Measurements from ENCODE around the gene ARFIP1. TPM values are rescaled to one million over a fixed set of nuclear protein-coding genes. Genes with fewer than 3 reads are reported as not detected.
"Not testable (repeated sequence)": the region's sequence is repeated elsewhere in the genome, so short reads cannot be mapped to it uniquely, and the experiment has no call there.

ARFIP1 gene
- polyA plus RNA-seq, 4 donors: 24.6 to 37.8 (median 31.2) TPM

DNA sequence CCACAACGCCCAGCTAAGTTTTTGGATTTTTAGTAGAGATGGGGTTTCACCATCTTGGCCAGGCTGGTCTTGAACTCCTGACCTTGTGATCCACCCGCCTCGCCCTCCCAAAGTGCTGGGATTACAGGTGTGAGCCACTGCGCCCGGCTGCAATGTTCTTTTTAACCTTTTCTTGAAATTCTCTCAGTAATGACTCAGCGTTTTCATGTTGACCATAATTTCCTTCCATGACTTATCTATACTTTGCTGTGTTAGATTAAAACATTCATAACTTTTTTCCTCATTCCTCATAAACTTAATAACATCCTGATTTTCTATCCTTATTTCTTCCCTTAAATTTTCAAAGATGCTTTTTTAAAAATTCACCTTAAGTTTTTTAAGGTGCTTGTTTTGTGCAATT lies 118.4 kb downstream of the ARFIP1 start:
- not testable (repeated sequence) for H3K4me3 ChIP-seq (ENCODE audit: low read depth in 1 of 3, low read length in 3 of 3); H3K4me1 ChIP-seq (ENCODE audit: control insufficient read depth in 3 of 3, insufficient read depth in 2 of 3, low read depth in 1 of 3, low read length in 2 of 3); FAIRE-seq; H3K9me3 ChIP-seq (ENCODE audit: control insufficient read depth in 2 of 2, insufficient read depth in 1 of 2, low read depth in 1 of 2, low read length in 1 of 2); H3K36me3 ChIP-seq (ENCODE audit: control insufficient read depth in 3 of 3, insufficient read depth in 2 of 3, low read depth in 1 of 3, low read length in 3 of 3); DNase-seq; H3K27ac ChIP-seq (ENCODE audit: low read depth in 1 of 3, low read length in 2 of 3); H3K27me3 ChIP-seq (ENCODE audit: control insufficient read depth in 3 of 3, insufficient read depth in 3 of 3, low read length in 3 of 3)
- WGBS, 3 donors: 91 to 96% (median 93%) methylated on average over 6 of the region's 6 CpGs

DNA sequence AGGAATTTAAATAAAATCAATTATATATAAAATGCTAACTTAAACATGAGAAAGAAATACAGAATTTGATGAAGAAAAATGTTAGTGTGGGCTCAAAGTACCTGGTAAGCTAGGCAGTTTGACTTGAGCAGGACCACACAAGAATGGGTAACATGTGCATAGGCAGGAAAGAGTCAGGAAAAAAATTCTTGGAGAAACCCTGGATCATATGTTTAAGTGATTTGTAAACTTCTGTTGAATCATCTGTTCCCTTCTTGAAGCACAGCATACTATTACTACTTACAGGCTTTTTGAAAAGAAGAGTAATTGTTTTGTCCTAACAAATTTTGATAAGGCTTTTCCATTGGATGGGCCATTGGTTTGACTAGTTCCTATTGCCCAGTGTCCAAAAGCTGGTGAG lies 118.9 kb downstream of the ARFIP1 start:
- Histone ChIP-seq H3K4me3 (ENCODE audit: low read depth in 1 of 3, low read length in 3 of 3) (no peak overlapping the region), H3K9me3 (ENCODE audit: control insufficient read depth in 2 of 2, insufficient read depth in 1 of 2, low read depth in 1 of 2, low read length in 1 of 2) (no peaks in the 10 kb centered on the region), H3K27ac (ENCODE audit: low read depth in 1 of 3, low read length in 2 of 3) (no peak overlapping the region), H3K27me3 (ENCODE audit: control insufficient read depth in 3 of 3, insufficient read depth in 3 of 3, low read length in 3 of 3) (no peaks in the 10 kb centered on the region), H3K36me3 (ENCODE audit: control insufficient read depth in 3 of 3, insufficient read depth in 2 of 3, low read depth in 1 of 3, low read length in 3 of 3) (peaks cover 0 to 6% (median 1%) of the 10 kb centered on the region in 3 donors), H3K4me1 (ENCODE audit: control insufficient read depth in 3 of 3, insufficient read depth in 2 of 3, low read depth in 1 of 3, low read length in 2 of 3) (no peaks in the 10 kb centered on the region)
- FAIRE-seq (no peak), DNase-seq (no peak)

DNA sequence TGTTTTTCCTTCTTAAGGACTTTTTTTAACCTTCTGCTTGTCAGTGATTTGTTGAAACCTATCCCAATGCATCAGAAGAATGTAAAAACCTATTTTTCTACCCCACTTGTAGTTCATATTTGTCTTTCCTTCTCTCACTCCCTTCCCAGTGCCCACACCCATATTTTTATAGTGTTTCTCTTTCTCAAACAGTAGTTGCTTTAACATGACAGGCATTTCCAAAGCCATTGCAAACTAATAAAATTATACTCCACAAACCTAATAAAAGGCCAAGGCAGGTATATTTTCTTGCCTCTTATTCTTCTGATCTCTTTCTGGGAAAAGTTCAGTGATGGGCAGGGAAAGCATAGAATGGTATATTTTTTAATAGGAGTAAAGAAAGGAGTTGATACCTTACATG lies 120.6 kb downstream of the ARFIP1 start:
- H3K27ac ChIP-seq (ENCODE audit: low read depth in 1 of 3, low read length in 2 of 3): no peak overlapping the region
- no peak for FAIRE-seq
- no peak for DNase-seq

DNA sequence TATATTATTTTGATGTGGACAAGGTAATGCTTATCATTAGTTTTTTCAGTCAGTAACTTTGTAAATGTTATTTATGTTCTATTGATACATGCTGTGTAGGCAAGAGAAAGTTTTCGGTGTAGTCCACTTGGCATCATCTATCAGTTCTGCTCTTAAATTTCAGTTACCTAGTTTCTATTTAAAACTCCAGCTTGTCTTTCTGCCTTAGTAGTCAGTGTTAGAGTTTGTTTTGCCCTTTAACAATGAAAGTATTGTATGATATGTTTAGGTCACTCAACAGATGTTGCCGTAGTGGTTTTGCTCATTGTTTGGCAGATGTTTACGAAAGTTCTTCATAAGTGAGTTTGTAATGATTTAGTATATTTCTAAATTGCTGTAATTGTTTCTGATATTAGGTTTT lies 121.5 kb downstream of the ARFIP1 start:
- DNase-seq (no peak), FAIRE-seq (no peak)
- Histone ChIP-seq H3K9me3 (ENCODE audit: control insufficient read depth in 2 of 2, insufficient read depth in 1 of 2, low read depth in 1 of 2, low read length in 1 of 2) (no peaks in the 10 kb centered on the region), H3K4me3 (ENCODE audit: low read depth in 1 of 3, low read length in 3 of 3) (no peak overlapping the region), H3K27ac (ENCODE audit: low read depth in 1 of 3, low read length in 2 of 3) (no peak overlapping the region), H3K36me3 (ENCODE audit: control insufficient read depth in 3 of 3, insufficient read depth in 2 of 3, low read depth in 1 of 3, low read length in 3 of 3) (peaks cover 0 to 7% (median 3%) of the 10 kb centered on the region in 3 donors), H3K27me3 (ENCODE audit: control insufficient read depth in 3 of 3, insufficient read depth in 3 of 3, low read length in 3 of 3) (no peaks in the 10 kb centered on the region), H3K4me1 (ENCODE audit: control insufficient read depth in 3 of 3, insufficient read depth in 2 of 3, low read depth in 1 of 3, low read length in 2 of 3) (no peaks in the 10 kb centered on the region)
- 90 to 95% (median 92%) methylated on average over 3 of the region's 3 CpGs for WGBS, 3 donors

More for the DNA sequence above, 120.6 kb downstream of the ARFIP1 start:
- Histone ChIP-seq H3K27me3 (ENCODE audit: control insufficient read depth in 3 of 3, insufficient read depth in 3 of 3, low read length in 3 of 3) (no peaks in the 10 kb centered on the region), H3K4me1 (ENCODE audit: control insufficient read depth in 3 of 3, insufficient read depth in 2 of 3, low read depth in 1 of 3, low read length in 2 of 3) (no peaks in the 10 kb centered on the region), H3K9me3 (ENCODE audit: control insufficient read depth in 2 of 2, insufficient read depth in 1 of 2, low read depth in 1 of 2, low read length in 1 of 2) (no peaks in the 10 kb centered on the region), H3K36me3 (ENCODE audit: control insufficient read depth in 3 of 3, insufficient read depth in 2 of 3, low read depth in 1 of 3, low read length in 3 of 3) (peaks cover 0 to 7% (median 3%) of the 10 kb centered on the region in 3 donors), H3K4me3 (ENCODE audit: low read depth in 1 of 3, low read length in 3 of 3) (no peak overlapping the region)

DNA sequence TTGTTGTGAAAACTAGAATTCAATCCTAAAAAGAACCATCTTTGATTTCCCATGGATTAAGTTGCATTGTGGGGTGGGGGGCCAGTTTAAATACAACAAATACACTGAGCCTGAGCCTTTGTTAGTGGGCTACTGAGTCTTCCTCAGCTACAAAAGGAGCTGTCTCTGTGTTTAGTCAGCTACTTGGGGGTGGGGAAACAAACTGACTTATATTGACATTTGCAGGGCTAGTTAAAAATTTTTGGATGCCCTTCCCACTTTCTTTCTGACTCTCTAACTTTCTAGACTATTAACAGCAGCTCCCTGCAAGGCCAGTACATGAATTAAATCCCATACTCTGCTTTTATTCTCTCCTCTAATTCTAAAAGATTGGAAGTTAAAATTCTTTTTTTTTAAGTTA lies 123.9 kb downstream of the ARFIP1 start:
- Histone ChIP-seq H3K36me3 (ENCODE audit: control insufficient read depth in 3 of 3, insufficient read depth in 2 of 3, low read depth in 1 of 3, low read length in 3 of 3) (peaks cover 0 to 9% (median 3%) of the 10 kb centered on the region in 3 donors), H3K9me3 (ENCODE audit: control insufficient read depth in 2 of 2, insufficient read depth in 1 of 2, low read depth in 1 of 2, low read length in 1 of 2) (no peaks in the 10 kb centered on the region), H3K27me3 (ENCODE audit: control insufficient read depth in 3 of 3, insufficient read depth in 3 of 3, low read length in 3 of 3) (no peaks in the 10 kb centered on the region), H3K4me1 (ENCODE audit: control insufficient read depth in 3 of 3, insufficient read depth in 2 of 3, low read depth in 1 of 3, low read length in 2 of 3) (no peaks in the 10 kb centered on the region), H3K4me3 (ENCODE audit: low read depth in 1 of 3, low read length in 3 of 3) (no peak overlapping the region), H3K27ac (ENCODE audit: low read depth in 1 of 3, low read length in 2 of 3) (no peak overlapping the region)
- DNase-seq: no peak
- FAIRE-seq: no peak

DNA sequence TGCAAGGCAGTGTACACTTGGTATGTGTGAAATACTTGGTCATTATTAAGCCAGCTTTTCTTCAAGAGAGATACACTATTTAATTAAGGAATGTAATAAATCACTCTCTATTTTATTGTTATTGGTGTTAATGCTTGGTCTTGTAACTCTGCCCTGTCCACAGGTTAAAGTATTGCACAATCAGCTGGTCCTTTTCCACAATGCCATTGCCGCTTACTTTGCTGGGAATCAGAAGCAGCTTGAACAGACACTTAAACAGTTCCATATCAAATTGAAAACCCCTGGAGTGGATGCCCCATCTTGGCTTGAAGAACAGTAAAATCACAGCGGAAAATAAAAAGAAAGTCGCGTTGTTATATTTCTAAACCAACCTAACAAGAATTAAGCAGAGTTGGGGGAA lies 130.1 kb downstream of the ARFIP1 start:
- FAIRE-seq (no peak), DNase-seq (peak in 1 of 2 donors; percentile 44)
- Histone ChIP-seq H3K9me3 (ENCODE audit: control insufficient read depth in 2 of 2, insufficient read depth in 1 of 2, low read depth in 1 of 2, low read length in 1 of 2) (no peaks in the 10 kb centered on the region), H3K4me1 (ENCODE audit: control insufficient read depth in 3 of 3, insufficient read depth in 2 of 3, low read depth in 1 of 3, low read length in 2 of 3) (no peaks in the 10 kb centered on the region), H3K4me3 (ENCODE audit: low read depth in 1 of 3, low read length in 3 of 3) (no peak overlapping the region), H3K27me3 (ENCODE audit: control insufficient read depth in 3 of 3, insufficient read depth in 3 of 3, low read length in 3 of 3) (no peaks in the 10 kb centered on the region), H3K36me3 (ENCODE audit: control insufficient read depth in 3 of 3, insufficient read depth in 2 of 3, low read depth in 1 of 3, low read length in 3 of 3) (peaks cover 0 to 5% (median 2%) of the 10 kb centered on the region in 3 donors), H3K27ac (ENCODE audit: low read depth in 1 of 3, low read length in 2 of 3) (peak overlapping the region in 1 of 3 donors; percentile 11)
- 90 to 93% (median 93%) methylated on average over 4 of the region's 4 CpGs for WGBS, 3 donors

DNA sequence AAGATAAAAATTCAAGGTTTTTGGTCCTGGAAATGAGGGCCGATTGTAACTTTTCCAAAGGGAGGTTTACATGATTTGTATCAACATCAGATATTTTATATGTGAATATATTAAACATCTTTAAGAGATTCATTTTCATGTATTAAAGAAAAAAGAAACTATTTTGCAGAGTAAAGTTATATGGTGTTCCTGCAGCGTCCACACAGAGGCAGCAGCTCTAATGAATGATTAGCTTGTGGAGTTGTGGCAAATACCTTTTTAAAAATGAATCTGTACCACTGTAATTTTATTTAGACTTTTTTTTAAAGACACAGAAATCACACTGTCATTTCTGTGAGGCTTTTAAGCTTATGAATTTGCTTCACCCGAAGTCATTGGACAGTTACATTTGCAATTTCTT lies 130.8 kb downstream of the ARFIP1 start:
- no peak overlapping the region for H3K27ac ChIP-seq (ENCODE audit: low read depth in 1 of 3, low read length in 2 of 3)
- DNase-seq (no peak), FAIRE-seq (no peak)
- H3K27me3 ChIP-seq (ENCODE audit: control insufficient read depth in 3 of 3, insufficient read depth in 3 of 3, low read length in 3 of 3): no peaks in the 10 kb centered on the region
- H3K36me3 ChIP-seq (ENCODE audit: control insufficient read depth in 3 of 3, insufficient read depth in 2 of 3, low read depth in 1 of 3, low read length in 3 of 3): peaks cover 0 to 5% (median 2%) of the 10 kb centered on the region in 3 donors
- no peaks in the 10 kb centered on the region for H3K4me1 ChIP-seq (ENCODE audit: control insufficient read depth in 3 of 3, insufficient read depth in 2 of 3, low read depth in 1 of 3, low read length in 2 of 3)
- H3K9me3 ChIP-seq (ENCODE audit: control insufficient read depth in 2 of 2, insufficient read depth in 1 of 2, low read depth in 1 of 2, low read length in 1 of 2): no peaks in the 10 kb centered on the region
- H3K4me3 ChIP-seq (ENCODE audit: low read depth in 1 of 3, low read length in 3 of 3): no peak overlapping the region
- WGBS, 3 donors: 61 to 87% (median 73%) methylated on average over 3 of the region's 3 CpGs

DNA sequence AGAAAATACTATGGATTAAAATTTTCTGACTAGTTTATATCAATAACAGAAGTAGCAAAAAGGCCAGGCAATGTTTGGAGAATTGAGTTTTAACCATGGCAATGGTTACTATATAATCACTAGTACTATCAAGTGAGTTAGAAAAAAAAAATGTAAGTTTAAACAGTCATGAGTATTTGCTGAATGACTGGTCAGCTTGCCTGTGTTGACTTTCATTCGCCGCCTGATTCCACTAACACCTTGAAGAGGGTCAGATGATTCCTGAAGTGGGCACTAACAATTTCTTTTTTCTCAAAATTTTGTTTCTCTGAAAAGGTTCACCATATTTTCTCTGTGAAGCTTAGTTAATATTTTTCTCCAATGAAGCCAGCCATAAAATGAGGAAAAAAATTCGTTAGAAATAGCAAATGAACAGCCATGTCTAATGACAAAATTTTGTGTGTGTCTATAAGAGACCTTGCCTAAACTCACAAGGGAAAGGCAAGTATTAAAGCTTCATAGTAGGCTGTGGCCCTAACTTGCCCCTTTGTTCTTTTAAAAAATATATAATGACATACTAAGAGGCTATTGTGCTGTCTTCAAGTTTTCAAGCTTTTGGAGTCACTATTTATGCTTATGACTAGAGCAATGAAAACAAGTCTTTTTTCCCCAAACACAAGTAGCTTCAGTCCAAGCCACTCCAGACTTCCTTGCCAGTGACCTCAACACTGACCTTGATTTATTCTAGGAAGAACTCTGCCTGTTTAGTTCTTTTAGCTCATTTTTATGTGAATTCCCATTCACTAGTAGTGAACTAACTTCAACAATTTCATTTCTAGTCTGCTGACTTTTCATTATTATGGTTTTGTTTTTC lies 138.0 kb downstream of the ARFIP1 start:
- Histone ChIP-seq H3K9me3 (ENCODE audit: control insufficient read depth in 2 of 2, insufficient read depth in 1 of 2, low read depth in 1 of 2, low read length in 1 of 2) (peaks cover 2 to 13% of the 10 kb centered on the region in 2 donors), H3K4me3 (ENCODE audit: low read depth in 1 of 3, low read length in 3 of 3) (no peak overlapping the region), H3K27me3 (ENCODE audit: control insufficient read depth in 3 of 3, insufficient read depth in 3 of 3, low read length in 3 of 3) (no peaks in the 10 kb centered on the region), H3K36me3 (ENCODE audit: control insufficient read depth in 3 of 3, insufficient read depth in 2 of 3, low read depth in 1 of 3, low read length in 3 of 3) (peaks cover 0 to 2% (median 2%) of the 10 kb centered on the region in 3 donors), H3K27ac (ENCODE audit: low read depth in 1 of 3, low read length in 2 of 3) (no peak overlapping the region), H3K4me1 (ENCODE audit: control insufficient read depth in 3 of 3, insufficient read depth in 2 of 3, low read depth in 1 of 3, low read length in 2 of 3) (no peaks in the 10 kb centered on the region)
- FAIRE-seq: no peak
- no peak for DNase-seq
- WGBS, 3 donors: 86 to 89% (median 89%) methylated on average over 3 of the region's 3 CpGs

DNA sequence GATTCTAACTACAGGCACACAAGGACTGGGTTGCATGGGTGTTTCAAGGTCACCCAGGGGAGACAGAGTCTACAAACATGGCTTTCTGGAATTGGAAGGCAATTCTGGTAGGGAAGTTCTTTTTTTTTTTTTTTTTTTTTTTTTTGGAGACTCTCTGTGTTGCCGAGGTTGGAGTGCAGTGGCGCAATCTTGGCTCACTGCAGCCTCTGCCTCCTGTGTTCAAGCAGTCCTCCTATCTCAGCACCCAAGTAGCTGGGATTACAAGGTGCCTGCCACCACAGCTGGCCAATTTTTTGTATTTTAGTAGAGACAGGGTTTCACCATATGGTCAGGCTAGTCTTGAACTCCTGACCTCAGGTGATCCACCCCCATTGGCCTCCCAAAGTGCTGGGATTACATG lies 140.1 kb downstream of the ARFIP1 start:
- H3K36me3 ChIP-seq (ENCODE audit: control insufficient read depth in 3 of 3, insufficient read depth in 2 of 3, low read depth in 1 of 3, low read length in 3 of 3): peaks cover 0 to 2% (median 2%) of the 10 kb centered on the region in 3 donors
- WGBS, 3 donors: 94 to 100% (median 100%) methylated on average over 2 of the region's 2 CpGs
- no peaks in the 10 kb centered on the region for H3K27me3 ChIP-seq (ENCODE audit: control insufficient read depth in 3 of 3, insufficient read depth in 3 of 3, low read length in 3 of 3)
- H3K4me1 ChIP-seq (ENCODE audit: control insufficient read depth in 3 of 3, insufficient read depth in 2 of 3, low read depth in 1 of 3, low read length in 2 of 3): no peaks in the 10 kb centered on the region
- H3K9me3 ChIP-seq (ENCODE audit: control insufficient read depth in 2 of 2, insufficient read depth in 1 of 2, low read depth in 1 of 2, low read length in 1 of 2): peaks cover 2 to 13% of the 10 kb centered on the region in 2 donors
- FAIRE-seq (no peak), DNase-seq (no peak)
- H3K27ac ChIP-seq (ENCODE audit: low read depth in 1 of 3, low read length in 2 of 3): no peak overlapping the region
- no peak overlapping the region for H3K4me3 ChIP-seq (ENCODE audit: low read depth in 1 of 3, low read length in 3 of 3)
